ENCODE results near the gene OR52L1.

Gene OR52L1

GRCh38 chr11:5992604-5993251 is 5.9 kb upstream of the OR52L1 start:
- no peak for TF ChIP-seq MAX (IDR thresholded peaks at IDR 0.05)
- TF ChIP-seq CEBPB (IDR thresholded peaks at IDR 0.05) = no peak
- TF ChIP-seq RAD21 (IDR thresholded peaks at IDR 0.05; ENCODE audit: low read depth) = peak; percentile 40; the same call in 1 of the 2 replicates

DNA sequence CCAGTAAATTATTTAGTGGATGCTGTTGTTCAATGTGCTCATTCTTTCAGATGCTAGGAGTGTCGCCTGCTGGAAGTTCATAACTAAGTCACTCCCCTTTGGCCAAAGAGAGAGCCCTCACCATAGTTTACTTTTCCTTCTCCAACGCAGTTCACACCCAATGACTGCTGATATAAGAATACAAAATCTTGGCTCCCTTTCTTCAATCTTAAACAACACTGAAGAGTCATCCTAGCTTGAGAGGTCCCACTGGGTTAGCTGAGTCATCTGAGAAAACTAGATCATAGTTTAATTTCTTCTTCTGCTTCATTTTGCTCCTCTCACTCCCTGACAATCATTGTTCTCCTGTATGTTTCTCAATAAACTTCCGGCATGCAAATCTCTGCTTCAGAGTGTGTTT is 5.4 kb upstream of the OR52L1 start:
- TF ChIP-seq ZBTB7A (IDR thresholded peaks at IDR 0.05; ENCODE audit: low read depth) (no peak), CEBPB (IDR thresholded peaks at IDR 0.05) (no peak), EGR1 (IDR thresholded peaks at IDR 0.05) (no peak), TCF12 (IDR thresholded peaks at IDR 0.05; ENCODE audit: low read depth) (no peak), RAD21 (IDR thresholded peaks at IDR 0.05; ENCODE audit: low read depth) (no peak), USF1 (IDR thresholded peaks at IDR 0.05) (no peak)

- TF ChIP-seq REST (IDR thresholded peaks at IDR 0.05; ENCODE audit: low read depth) (no peak), EGR1 (IDR thresholded peaks at IDR 0.05) (no peak), TEAD4 (IDR thresholded peaks at IDR 0.05) (no peak), EP300 (IDR thresholded peaks at IDR 0.05; ENCODE audit: borderline replicate concordance) (no peak), ZBTB7A (IDR thresholded peaks at IDR 0.05; ENCODE audit: low read depth) (no peak), NFIC (IDR thresholded peaks at IDR 0.05) (no peak)
Observed at GRCh38 chr11:5989203-5989602, 2.4 kb upstream of the OR52L1 start.

- TF ChIP-seq CREB1 (IDR thresholded peaks at IDR 0.05; ENCODE audit: low read depth) (no peak), RAD21 (IDR thresholded peaks at IDR 0.05; ENCODE audit: low read depth) (no peak), TAF1 (IDR thresholded peaks at IDR 0.05; ENCODE audit: low read depth) (no peak), REST (IDR thresholded peaks at IDR 0.05; ENCODE audit: low read depth) (no peak), TEAD4 (IDR thresholded peaks at IDR 0.05) (no peak), CEBPB (IDR thresholded peaks at IDR 0.05) (no peak), FOXM1 (IDR thresholded peaks at IDR 0.05; ENCODE audit: borderline replicate concordance, low read depth) (no peak)
Observed at GRCh38 chr11:5983443-5983842, 3.3 kb downstream of the OR52L1 start.

DNA sequence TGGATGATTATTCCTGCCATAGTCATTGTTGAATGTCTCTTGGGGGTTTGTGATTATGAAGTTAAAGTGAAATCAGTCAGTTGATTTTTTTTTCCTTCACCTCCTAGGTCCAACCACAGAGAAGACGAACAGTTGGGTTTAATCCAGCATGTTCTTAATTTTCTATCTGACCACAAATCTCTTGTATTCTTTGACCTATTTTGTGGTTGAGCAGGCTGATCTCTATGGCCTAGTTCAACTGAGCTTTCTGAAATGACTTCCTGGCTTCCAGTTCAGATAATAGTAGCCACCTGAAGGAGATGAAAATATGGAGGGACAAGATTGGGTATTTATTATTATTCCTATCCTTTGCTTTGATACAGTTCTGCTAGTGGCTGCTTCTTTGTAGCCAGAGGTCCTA is 13.3 kb downstream of the OR52L1 start:
- TF ChIP-seq REST (IDR thresholded peaks at IDR 0.05; ENCODE audit: low read depth) = no peak
- TF ChIP-seq EGR1 (IDR thresholded peaks at IDR 0.05) = no peak
- no peak for TF ChIP-seq FOXM1 (IDR thresholded peaks at IDR 0.05; ENCODE audit: borderline replicate concordance, low read depth)
- TF ChIP-seq TCF12 (IDR thresholded peaks at IDR 0.05; ENCODE audit: low read depth) = no peak
- TF ChIP-seq YY1 (IDR thresholded peaks at IDR 0.05; ENCODE audit: low read depth) = no peak
- TF ChIP-seq EP300 (IDR thresholded peaks at IDR 0.05; ENCODE audit: borderline replicate concordance) = no peak
- no peak for TF ChIP-seq USF1 (IDR thresholded peaks at IDR 0.05)
- no peak for TF ChIP-seq MAX (IDR thresholded peaks at IDR 0.05)
- no peak for TF ChIP-seq ZBTB7A (IDR thresholded peaks at IDR 0.05; ENCODE audit: low read depth)
- no peak for TF ChIP-seq TAF1 (IDR thresholded peaks at IDR 0.05; ENCODE audit: low read depth)
- TF ChIP-seq TEAD4 (IDR thresholded peaks at IDR 0.05) = no peak

All from Ishikawa (cell line).